ENCODE results near the gene ALKAL2.

ALKAL2 gene

DNA sequence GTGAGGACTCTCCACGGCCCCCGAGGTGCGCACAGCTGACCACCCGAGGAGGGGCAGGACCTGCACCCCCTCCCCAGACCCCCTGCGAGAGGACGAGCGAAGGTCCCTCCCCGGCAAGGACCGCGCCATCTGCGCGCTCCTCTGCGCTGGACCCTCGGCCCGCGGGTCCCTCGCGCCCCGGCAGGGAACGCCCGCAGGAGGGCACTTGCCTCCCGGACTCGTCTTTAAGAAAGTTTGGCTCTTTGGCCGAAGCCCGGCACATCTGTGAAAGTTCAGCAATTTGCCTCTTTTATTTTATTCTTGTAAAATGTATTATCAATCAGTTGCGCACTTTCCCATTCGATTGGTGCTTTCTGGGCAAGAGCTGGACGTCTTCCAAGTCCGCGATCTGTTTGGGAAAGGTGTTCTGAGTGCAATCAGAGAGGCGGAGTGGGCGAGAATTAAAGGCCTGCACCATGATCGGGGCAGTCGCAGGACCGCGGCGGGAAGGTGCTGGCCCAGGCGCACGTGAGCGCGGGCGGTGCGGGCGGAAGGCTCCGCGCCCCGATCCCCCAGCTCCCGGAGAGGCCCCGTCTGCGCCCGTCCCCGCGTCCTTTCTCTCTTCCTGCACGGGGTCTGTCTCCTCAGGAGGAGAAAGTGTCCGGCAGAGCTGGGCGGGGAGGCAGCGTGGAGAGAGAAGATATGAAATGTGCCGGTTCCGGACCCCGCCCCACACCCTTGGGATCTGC is 1.6 kb upstream of the ALKAL2 start:
- DNase-seq = no peak

DNA sequence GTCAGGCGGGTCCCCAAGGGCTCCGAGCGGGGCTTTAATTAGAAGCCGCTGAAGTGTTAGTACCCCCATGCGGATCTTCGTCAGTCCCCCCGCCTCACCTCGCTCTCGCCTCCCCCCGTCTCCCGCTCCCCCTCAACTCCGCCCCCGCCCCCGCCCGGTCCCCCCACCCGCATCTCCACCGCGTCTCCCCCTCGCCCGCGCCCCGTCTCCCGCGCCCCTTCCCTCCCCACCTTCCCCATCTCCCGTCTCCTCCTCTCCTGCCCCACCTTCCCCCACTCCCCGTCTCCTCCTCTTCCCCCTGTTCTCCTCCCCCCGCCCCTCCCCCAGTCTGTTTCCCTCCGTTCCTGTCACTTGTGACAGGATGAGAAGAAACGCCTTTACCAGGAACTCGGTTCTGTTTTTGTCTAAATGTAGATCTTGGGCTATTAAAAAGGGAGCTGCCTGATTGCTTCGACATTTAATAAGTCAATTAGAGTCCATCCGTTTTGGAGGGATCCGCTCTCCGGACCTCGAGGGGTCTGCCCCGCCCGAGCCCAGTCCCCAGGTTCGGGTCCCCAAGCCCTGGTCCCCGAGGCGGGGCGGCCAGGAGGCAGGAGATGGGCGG is 969 bp upstream of the ALKAL2 start:
- no peak for DNase-seq

DNA sequence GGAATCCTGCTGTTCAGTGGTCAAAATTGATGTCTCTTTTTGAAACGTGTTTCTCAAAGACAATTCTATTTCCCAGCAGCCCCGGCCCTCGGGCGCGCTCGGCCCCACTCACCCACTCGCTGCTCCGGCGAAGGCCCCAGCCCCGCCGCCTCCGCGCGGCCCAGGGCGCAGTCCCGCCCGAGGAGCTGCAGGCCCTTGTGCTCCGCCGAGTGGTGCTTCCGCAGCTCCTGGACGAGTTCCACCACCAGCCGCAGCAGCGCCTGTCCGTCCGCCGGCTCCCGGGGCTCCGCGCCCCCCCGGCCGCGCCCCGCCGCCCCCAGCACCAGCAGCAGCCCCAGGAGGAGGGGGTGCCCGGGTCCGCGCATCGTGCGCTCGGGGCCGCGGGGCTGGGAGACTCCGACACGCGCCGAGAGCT is 413 bp downstream of the ALKAL2 start:
- DNase-seq = no peak

DNA sequence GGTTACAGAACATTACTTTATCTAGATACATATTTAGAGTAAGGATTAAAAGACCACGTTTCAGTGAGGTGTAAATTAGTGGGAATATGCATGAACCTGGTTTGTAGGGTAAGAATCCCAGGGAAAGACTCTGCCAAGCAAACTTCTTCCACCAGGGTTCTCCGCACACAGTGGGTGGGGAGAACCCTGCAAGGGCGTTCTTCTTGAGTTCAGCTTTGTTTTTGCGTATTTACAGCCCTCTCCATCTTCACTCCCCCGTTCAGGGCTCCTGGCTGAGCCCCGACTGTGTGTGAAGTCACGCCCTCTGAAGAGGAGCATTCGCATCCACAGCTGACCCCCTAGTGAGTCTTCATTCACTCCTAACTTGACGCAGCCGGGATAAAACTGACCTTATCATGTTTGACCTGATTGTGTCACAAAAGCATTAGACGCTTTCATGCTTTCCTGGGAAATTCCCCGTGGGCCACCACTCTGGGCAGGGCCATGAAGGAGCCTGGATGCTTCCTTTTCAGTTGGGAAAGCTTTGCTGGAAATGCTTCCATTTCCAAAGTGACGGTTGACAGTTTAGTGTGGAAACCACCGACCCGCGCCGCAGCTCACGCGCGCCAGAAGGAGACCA is 1.0 kb downstream of the ALKAL2 start:
- DNase-seq = no peak

DNA sequence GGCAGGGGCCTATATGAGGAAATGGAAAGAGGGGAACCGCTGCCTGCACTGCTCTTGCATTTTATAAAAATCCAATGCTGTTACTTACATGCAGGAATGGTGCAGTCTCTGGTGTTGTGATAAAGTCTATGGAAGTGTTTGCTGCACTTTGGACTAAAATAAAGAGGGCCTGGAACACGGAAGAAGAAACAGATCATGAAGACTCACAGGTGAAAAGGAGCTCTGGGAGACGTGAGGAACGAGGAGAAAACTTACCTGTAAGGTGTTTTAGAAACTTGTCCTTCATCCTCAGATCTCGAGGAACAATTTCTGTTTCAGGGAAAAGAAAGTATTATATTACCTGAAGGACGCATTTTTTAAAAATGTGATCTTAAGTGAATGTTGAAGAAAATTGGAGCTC is 1.9 kb downstream of the ALKAL2 start:
- DNase-seq = no peak

DNA sequence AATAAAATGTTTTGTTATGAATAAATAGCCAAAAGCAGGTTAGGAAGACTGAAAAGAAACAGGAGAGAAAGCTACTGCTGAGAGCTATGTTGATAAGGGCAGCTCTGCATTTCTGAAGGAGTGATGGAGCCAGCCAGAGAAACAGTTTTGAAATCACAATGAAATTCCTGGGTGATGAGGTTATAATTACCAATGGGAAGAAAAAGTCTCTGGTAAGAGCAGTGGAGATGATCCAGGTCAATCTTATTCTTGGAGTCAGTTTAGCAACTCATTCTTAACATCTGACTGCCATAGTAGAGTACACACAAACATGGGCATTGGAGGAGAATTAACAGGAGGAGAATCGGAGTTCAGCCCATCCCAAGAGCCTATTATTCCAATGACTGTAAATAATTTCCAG is 2.4 kb downstream of the ALKAL2 start:
- DNase-seq = no peak

DNA sequence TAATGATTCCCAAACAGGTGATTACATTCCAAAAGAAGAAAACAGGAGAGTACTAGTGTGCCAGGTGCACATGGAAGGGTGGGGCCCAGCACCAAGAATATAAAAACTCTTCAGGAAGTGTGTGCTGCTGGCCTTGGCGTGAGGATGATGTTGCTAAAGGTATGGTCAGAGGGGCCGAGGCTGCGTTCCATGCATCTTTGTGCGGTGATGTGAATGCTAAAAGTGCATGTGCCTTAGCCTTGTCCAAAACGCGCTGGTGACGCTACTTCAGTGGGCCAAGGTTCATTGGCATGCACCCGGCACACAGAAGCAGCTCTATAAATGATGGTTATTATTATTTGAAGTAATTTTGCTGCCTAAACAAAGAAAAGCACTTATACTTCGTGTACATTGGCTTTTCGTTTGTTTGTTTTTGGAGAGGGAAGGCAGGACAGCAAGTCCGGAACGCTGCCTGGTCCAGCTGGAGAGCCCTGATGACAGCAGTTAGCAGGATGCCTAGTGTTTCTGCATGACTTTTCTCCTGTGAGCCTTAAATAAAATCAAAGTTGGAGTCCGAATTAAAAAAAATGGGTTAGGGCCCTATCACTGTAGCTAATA is 2.9 kb downstream of the ALKAL2 start:
- no peak for DNase-seq

DNA sequence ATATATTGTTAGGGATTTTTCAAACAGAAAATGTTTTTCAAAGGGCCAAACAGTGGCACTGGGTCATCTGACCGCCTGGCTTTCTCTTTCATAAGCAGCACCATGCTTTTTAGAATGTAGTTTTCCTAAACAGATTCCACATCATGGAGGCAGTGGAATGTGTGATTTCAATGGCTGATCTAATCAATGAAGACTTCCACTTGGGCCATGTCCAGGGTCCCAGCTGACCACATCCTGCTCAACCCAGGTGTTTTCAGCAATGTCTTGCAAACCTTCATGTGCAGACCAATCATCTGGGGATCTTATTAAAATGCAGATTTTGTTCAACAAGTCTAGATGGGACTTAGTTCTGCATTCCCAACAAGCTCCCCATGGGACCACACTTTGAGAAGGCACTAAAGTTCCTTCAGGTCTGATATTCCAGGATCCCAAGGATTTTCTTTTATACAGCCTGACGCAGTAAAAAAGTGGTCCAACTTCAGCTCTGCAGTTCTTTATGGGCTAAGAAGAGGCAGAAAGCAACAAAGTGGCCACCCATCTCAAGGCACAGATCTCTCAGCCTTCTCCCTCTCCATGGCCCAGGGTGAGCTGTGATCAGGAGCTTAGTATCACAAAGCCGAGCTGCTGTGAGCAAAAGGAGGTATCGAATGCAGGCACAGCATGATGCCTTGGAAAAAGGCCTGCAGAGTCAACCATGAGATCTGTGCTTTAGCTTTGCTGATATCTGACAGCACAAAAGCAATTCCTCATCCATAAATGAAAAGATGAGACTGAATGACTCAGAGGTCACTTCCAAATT is 3.7 kb downstream of the ALKAL2 start:
- DNase-seq = no peak

DNA sequence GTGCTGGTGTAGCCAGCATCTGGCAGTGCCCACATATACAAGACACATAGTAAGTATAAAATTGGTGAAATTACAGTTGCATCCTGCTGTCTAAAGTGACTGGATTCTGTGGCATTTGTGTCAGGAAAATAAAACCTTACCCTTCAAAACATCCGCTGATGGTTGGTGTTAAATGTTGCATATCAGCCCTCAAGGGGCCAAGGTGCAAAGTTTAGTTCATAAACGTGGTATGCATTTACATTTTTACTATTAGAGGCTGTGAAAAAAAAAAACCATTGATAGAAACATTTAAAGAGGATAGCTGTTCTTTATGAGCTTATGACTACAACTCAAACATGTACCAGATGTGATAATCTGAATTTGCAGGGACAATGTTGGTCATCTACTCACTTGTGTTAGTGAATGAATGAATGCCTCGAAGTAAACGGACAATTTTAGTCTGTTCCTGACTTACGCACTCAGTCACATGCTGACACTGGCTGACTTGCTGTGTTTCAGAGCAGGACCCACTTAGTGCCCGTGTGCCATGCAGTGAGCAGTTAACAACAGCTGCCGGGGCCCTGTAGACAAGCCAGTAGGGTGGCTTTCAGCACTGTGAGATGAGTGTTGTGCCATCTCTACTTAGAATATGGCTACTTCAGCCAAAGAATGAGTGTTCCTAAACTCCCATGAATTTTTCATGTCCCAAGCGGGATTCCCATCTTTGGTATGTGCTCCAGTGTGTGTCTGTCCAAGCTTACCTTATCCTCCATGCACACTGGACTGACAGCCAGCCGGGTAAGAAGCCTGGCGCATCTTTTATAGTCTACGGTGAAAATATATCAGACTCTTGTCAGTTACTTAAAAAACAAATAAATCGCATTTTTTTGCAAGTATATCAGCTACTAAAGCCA is 5.3 kb downstream of the ALKAL2 start:
- no peak for DNase-seq

DNA sequence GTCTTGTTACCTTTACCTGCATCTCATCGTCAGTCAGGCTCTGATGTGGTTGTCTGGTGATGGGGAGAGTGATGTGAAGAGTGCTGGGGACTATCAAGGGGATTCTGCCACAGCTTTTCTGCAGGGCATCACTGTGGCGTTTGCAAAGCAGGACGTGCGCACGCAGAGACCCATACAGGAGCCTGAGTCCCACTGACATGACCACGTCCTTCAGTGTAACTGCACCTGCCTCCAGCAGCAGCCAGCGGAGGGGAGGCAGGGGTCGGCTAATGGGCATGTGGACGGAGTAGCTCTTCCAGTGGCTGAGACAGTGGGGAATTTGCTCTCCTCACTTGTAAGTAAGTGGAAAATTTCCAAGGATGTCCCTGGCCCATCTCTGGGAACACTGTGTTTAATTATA is 6.5 kb downstream of the ALKAL2 start:
- DNase-seq = no peak

DNA sequence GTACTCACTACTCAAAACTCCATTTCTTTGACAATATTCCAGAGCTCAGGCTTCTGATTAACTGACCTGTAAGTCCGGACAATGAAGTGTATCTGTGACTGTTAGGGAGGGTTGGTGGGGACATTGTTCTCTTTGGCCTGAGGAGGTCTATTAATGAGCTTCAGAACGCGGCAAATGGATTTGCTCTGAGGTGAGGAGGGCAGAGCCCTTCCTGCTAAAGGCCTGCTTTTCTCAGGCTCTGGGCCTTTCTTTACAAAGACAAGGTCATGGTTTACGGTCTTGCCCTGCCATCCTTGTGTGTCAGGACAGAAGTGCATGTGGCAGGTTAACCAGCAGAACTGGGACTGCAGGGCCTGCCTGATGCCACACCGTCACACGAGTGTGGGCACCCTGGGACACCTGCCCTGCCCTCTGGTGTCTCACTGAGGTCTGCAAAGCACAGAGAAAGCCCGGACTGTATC is 7.2 kb downstream of the ALKAL2 start:
- DNase-seq = no peak

DNA sequence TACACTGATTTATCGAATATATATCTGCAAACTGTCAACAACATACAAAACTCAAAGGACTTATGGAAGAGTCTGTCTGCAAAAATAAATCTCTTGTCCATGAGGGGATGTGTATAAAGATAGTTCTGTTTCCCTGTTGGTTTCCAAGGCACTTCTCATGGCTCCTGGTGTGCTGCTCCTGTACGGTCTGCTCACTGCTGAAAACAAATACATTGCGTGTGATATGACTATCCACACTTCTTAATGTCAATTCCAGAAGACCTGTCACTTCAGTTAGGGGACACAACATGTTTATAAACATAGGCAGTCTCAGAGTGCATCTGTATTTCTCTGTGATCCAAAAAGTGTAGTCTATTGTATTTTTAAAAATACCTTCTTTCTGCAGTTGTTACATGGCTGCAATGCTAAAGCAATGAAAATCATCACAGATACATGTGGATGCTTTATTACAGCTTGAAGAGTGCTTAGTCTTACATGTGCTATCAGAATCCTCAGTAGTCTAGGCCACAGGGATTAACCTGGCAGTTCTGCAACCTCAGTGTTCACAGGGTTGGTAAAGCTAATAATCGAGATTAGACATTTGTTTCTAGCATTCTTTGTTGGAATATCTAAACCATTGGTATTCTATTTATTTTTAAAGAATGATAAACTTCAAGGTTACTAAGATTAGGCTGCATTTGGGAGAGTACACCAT is 7.8 kb downstream of the ALKAL2 start:
- DNase-seq = no peak

DNA sequence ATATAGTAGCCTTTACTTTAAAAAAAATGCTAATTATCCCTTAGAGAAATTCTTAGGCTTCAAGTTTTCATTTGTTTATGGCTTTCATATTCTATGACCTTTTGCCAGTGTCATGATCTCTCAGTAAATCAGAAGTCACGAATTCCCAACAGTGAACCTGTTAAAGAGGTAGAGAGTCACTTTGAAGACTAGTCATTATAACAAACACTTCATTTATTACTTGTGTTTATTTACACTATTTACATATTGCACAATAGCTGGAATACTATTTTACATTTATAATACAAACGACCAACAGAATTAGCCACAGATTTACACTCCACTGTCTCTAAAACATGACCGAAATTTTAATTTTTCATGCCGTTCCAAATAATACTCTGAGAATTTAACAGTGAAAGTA is 8.5 kb downstream of the ALKAL2 start:
- no peak for DNase-seq

DNA sequence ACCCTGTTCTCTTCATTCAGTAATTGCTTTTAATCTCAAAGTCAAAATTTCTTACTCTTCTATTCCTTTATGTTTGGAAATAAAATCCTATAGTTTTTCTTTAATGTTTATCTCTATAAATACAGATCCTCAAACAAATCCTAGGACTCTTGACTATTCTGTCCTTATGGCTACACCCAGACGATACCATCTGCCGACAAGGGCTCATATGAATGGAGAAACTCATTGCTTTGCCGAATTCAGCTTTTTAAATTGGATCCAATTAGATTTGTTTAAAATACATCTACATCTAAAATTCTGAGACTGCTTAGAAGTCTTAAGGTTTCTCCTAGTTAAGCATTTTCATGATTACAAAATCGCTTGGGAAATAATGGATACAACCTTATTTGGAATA is 9.0 kb downstream of the ALKAL2 start:
- DNase-seq = no peak

DNA sequence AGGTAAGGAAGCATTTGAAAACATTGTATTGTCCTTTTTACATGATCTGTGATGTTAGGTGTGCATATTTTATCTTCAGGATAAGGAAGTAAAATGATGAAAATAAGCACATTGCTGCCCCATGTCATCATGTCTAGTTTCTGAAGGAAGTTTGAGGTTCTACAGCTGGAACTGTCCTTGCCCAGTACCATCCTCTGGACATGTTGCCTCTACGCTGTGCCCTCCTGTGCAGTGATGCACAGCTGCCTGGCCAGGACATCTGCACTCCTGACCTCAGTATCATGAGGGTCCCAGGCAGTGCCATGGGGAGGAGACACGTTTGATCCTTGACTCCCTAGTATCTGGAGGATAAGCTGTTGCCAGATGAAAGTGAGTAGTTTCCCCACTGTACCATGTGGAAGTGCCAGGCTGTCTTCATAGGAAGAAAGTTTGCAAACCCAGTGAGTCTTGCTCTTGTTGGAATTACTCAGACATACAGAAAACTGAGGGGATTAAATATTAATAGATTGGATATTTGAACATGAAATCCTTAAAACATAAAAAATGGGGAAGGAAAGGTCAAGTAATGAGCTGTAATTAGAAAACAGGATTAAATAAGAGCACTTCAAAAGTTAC is 9.5 kb downstream of the ALKAL2 start:
- DNase-seq = no peak

DNA sequence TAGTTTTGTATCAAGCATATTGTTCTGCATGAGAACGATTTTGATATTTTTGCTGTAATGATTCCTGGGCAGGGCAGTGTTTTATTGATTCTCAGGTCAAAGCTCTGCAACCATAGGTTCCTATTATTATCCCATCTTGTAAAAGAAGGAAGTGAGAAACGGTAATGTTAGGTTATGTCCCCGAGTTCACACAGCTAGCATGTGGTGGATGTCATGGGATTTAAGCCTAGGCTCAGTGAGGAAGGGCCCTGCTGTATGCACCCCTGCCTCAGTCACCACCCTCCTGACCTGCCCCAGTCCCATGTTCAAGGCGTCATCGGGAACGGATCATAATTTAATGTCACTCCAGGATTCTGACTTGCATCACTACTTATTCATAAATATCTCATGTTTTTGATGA is 12.4 kb downstream of the ALKAL2 start:
- DNase-seq = no peak

DNA sequence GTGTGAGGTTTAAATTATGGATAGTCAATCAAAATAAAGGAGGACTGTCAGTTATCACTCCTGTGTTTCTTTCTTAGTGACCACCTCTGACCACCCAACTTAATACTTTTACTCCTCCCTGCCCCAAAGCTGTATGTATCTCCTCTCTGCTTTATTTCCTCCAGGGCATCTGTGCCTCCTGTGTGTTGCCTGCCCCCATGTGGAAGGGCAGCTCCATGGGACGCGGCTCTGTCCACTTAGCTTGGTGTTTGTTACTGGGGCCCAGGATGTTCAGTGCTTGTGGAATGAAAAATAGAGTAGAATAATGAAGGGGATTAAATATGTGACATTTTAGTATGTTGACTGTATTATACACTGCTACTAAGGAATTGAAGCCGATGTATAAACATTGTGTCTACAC is 13.4 kb downstream of the ALKAL2 start:
- DNase-seq = no peak

DNA sequence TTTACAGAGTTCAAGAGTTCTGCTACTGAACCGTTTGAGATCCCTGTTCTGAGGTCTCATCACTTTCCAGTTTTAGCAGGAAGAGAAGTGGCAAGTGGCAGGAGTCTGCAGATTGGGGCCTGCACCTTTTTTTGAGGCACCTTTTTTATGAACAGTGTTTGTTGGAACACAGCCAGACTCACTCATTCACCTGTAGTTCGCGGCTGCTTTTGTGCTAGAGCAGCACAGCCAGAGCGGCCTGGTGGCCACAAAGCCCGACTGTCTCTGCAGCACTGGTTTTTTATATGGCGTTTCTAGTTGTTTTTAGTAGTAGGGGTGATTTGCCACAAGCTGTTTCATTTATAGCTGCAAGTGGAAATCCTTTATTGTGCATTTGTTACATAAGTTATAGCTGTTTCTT is 14.6 kb downstream of the ALKAL2 start:
- DNase-seq = no peak

DNA sequence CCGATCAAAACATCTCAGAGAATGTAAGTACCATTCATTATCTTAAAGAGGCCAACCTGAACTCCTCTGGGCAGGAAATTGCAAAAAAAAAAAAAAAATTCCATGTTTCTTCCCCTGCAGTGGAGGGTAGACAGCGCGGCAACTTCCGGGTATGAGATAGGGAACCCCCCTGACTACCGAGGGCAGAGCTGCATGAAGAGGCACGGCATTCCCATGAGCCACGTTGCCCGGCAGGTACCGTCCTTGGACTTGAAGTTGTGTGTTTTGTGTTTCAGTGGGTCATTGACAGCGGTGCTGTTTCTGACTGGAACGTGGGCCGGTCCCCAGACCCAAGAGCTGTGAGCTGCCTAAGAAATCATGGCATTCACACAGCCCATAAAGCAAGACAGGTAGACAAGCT is 16.0 kb downstream of the ALKAL2 start:
- DNase-seq = no peak

DNA sequence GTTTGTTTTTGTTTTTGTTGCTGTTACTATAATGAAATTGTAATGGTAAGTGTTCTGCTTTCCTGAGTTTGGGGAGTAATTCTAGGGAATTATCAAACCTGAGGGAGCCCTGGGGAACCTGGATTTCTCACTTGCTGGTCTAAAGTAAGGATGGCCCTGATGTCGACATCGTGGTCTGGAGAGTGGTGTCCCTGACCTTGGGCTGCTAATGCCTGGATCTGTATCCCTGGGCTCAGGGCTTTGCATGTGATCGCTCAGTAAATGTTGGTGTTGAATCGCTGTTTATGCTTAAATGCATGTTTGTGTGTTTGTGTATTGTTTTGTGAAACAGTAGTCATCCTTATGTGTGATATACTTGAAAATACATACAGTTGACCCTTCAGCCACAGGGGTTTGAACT is 17.0 kb downstream of the ALKAL2 start:
- no peak for DNase-seq
